B cell (primary cell): ENCODE measurements around the gene MVB12B.

Experiments used
- EZH2 ChIP-seq: IDR thresholded peaks from 2 replicates; pipeline ENCODE4 v1.6.1; 2012; ENCODE audit warnings: borderline replicate concordance, low read depth, mild to moderate bottlenecking, moderate library complexity, low read length; ENCODE audit not compliant: insufficient read depth, poor library complexity, severe bottlenecking
- TF ChIP-seq, protein P1 (sequence below): fragments of 200-600 bp; IDR thresholded peaks from one replicate; pipeline ENCODE4 v1.8.0; 2022; ENCODE audit warnings: antibody characterized with exemption, mild to moderate bottlenecking

DNA sequence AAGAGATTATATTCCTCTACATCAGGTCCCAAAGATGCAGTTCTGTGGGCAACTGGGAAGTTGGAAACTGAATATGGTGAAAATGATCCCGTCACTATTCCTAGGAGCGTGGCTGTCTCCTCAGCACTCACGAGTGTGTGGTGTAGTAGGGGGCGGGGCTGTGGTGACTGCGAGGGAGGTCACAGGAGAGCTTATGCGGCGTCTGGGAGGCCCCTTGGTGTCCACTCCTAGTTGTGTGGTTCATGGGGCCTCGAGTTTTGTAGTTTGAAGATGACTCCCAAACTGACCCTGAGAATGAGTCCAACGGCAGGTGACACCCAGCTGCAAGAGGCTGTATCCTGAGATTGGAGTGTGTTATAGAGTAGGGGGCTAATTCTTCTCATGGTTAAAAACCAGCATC is 68.2 kb downstream of the MVB12B start:
- TF ChIP-seq, protein P1, sequence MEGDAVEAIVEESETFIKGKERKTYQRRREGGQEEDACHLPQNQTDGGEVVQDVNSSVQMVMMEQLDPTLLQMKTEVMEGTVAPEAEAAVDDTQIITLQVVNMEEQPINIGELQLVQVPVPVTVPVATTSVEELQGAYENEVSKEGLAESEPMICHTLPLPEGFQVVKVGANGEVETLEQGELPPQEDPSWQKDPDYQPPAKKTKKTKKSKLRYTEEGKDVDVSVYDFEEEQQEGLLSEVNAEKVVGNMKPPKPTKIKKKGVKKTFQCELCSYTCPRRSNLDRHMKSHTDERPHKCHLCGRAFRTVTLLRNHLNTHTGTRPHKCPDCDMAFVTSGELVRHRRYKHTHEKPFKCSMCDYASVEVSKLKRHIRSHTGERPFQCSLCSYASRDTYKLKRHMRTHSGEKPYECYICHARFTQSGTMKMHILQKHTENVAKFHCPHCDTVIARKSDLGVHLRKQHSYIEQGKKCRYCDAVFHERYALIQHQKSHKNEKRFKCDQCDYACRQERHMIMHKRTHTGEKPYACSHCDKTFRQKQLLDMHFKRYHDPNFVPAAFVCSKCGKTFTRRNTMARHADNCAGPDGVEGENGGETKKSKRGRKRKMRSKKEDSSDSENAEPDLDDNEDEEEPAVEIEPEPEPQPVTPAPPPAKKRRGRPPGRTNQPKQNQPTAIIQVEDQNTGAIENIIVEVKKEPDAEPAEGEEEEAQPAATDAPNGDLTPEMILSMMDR = no peak
- no peak for TF ChIP-seq EZH2
